GM23338 (cell line): ENCODE results near the gene ABCA6. TPM values are rescaled to one million over a fixed set of nuclear protein-coding genes. Genes with fewer than 3 reads are reported as not detected.

Source experiments
- ATAC-seq: fragments of 200-7000 bp; cut with Tn5 transposase; 3 replicates; pipeline ENCODE4 v1.9.1; 2020
- DNase-seq: peaks from one replicate; pipeline ENCODE4 v3.0.0-alpha.2; 2015; ENCODE audit warnings: low spot score
- H2AFZ ChIP-seq: fragments of 200-600 bp; sonication (generic); 2 replicates; pipeline ENCODE4 v1.8.0; 2016; ENCODE audit warnings: antibody characterized with exemption, mild to moderate bottlenecking, moderate library complexity
- H3F3A ChIP-seq: fragments of 200-600 bp; sonication (generic); replicated peaks from 2 replicates; pipeline ENCODE4 v1.8.0; 2017; ENCODE audit warnings: antibody characterized with exemption, mixed run types, low read depth
- H3K27ac ChIP-seq: fragments of 200-600 bp; sonication (generic); 2 replicates; pipeline ENCODE4 v1.6.1; 2016; ENCODE audit warnings: low read depth
- H3K27me3 ChIP-seq: fragments of 200-600 bp; sonication (generic); 2 replicates; pipeline ENCODE4 v1.8.0; 2016; ENCODE audit warnings: mild to moderate bottlenecking, mixed run types, moderate library complexity; ENCODE audit not compliant: insufficient read depth
- H3K36me3 ChIP-seq: fragments of 200-600 bp; sonication (generic); 2 replicates; pipeline ENCODE4 v1.8.0; 2016; ENCODE audit warnings: mild to moderate bottlenecking; ENCODE audit not compliant: insufficient read depth
- H3K4me1 ChIP-seq: fragments of 200-600 bp; sonication (generic); 2 replicates; pipeline ENCODE4 v1.8.0; 2016; ENCODE audit warnings: mild to moderate bottlenecking, moderate library complexity; ENCODE audit not compliant: insufficient read depth
- H3K4me2 ChIP-seq: fragments of 200-600 bp; sonication (generic); 2 replicates; pipeline ENCODE4 v1.7.1; 2017; ENCODE audit warnings: mixed run types
- H3K4me3 ChIP-seq: fragments of 200-600 bp; sonication (generic); 2 replicates; pipeline ENCODE4 v1.6.1; 2016; ENCODE audit warnings: mixed run types
- H3K79me2 ChIP-seq: fragments of 200-600 bp; sonication (generic); replicated peaks from 2 replicates; pipeline ENCODE4 v1.8.0; 2017; ENCODE audit warnings: mild to moderate bottlenecking; ENCODE audit not compliant: insufficient read depth
- H3K9me2 ChIP-seq: fragments of 200-600 bp; sonication (generic); 2 replicates; pipeline ENCODE4 v1.8.0; 2017; ENCODE audit not compliant: insufficient read depth
- H4K20me1 ChIP-seq: fragments of 200-600 bp; sonication (generic); replicated peaks from 2 replicates; pipeline ENCODE4 v1.8.0; 2017; ENCODE audit warnings: mild to moderate bottlenecking; ENCODE audit not compliant: insufficient read depth
- H3K27ac Mint-ChIP-seq: 2 replicates; pipeline ENCODE4 v1.8.0; 2020; ENCODE audit warnings: inconsistent platforms, mild to moderate bottlenecking, moderate library complexity, mixed read lengths
- H3K27me3 Mint-ChIP-seq: 3 replicates; pipeline ENCODE4 v1.8.0; 2022; ENCODE audit warnings: low read depth, mild to moderate bottlenecking, moderate library complexity, mixed read lengths, inconsistent platforms; ENCODE audit not compliant: insufficient read depth, poor library complexity
- H3K36me3 Mint-ChIP-seq: 3 replicates; pipeline ENCODE4 v1.8.0; 2021; ENCODE audit warnings: low read depth, mild to moderate bottlenecking, inconsistent platforms, moderate library complexity, mixed read lengths
- H3K4me1 Mint-ChIP-seq: 3 replicates; pipeline ENCODE4 v1.8.0; 2020; ENCODE audit warnings: mild to moderate bottlenecking, inconsistent platforms, mixed read lengths
- H3K4me3 Mint-ChIP-seq: 3 replicates; pipeline ENCODE4 v1.8.0; 2021; ENCODE audit warnings: moderate library complexity, mild to moderate bottlenecking, inconsistent platforms, mixed read lengths
- H3K9me3 Mint-ChIP-seq: 3 replicates; pipeline ENCODE4 v1.8.0; 2020; ENCODE audit warnings: moderate library complexity, mild to moderate bottlenecking, inconsistent platforms, mixed read lengths
- CREB1 ChIP-seq: fragments of 250-450 bp; sonication (Bioruptor Pico); IDR thresholded peaks from 2 replicates; pipeline ENCODE4 v1.5.0; 2020; ENCODE audit warnings: low read depth, mild to moderate bottlenecking, moderate library complexity
- EZH2 ChIP-seq: fragments of 200-600 bp; sonication (generic); IDR thresholded peaks from one replicate; pipeline ENCODE4 v1.8.0; 2017; ENCODE audit warnings: antibody characterized with exemption, mild to moderate bottlenecking, low read depth; ENCODE audit not compliant: unreplicated experiment
- EZH2phosphoT487 ChIP-seq: fragments of 200-600 bp; sonication (generic); IDR thresholded peaks from one replicate; pipeline ENCODE4 v1.8.1; 2018; ENCODE audit warnings: antibody characterized with exemption; ENCODE audit not compliant: unreplicated experiment
- JUNB ChIP-seq: IDR thresholded peaks from one replicate; pipeline ENCODE4 v1.6.1; 2016; ENCODE audit warnings: antibody characterized with exemption; ENCODE audit not compliant: unreplicated experiment
- NANOG ChIP-seq: IDR thresholded peaks from 2 replicates; pipeline ENCODE4 v1.6.1; 2016; ENCODE audit warnings: antibody characterized with exemption, borderline replicate concordance
- POLR2AphosphoS5 ChIP-seq: IDR thresholded peaks from 2 replicates; pipeline ENCODE4 v1.6.1; 2016; ENCODE audit warnings: antibody characterized with exemption, low read depth
- REST ChIP-seq: IDR thresholded peaks from one replicate; pipeline ENCODE4 v1.6.1; 2018; ENCODE audit warnings: antibody characterized with exemption; ENCODE audit not compliant: unreplicated experiment
- STAT1 ChIP-seq: IDR thresholded peaks from one replicate; pipeline ENCODE4 v1.6.1; 2016; ENCODE audit warnings: antibody characterized with exemption; ENCODE audit not compliant: unreplicated experiment
- ZNF114 ChIP-seq: fragments of 250-450 bp; sonication (Bioruptor Pico); IDR thresholded peaks from 2 replicates; pipeline ENCODE4 v1.5.0; 2020; ENCODE audit warnings: mild to moderate bottlenecking, moderate library complexity
- ZNF331 ChIP-seq: fragments of 250-450 bp; sonication (Bioruptor Pico); IDR thresholded peaks from 2 replicates; pipeline ENCODE4 v1.5.0; 2020; ENCODE audit warnings: low read depth, mild to moderate bottlenecking, moderate library complexity
- ZNF462 ChIP-seq: fragments of 250-450 bp; sonication (Bioruptor Pico); IDR thresholded peaks from 2 replicates; pipeline ENCODE4 v1.5.0; 2020; ENCODE audit warnings: mild to moderate bottlenecking, moderate library complexity
- polyA plus RNA-seq: library from polyadenylated mRNA; unstranded; fragments of >200 nt; fragmentation: Nextera tagmentation; extraction: Ambion mirVana; gene quantifications from 2 replicates; pipeline ENCODE4 v1.2.1, GENCODE V29; 2016
- total RNA-seq: library from RNA; depleted of rRNA; stranded (reverse); fragments of >200 nt; shearing (Covaris generic); gene quantifications from 2 replicates; pipeline ENCODE4 v1.2.3, GENCODE V29; 2014
- TF ChIP-seq, protein P1 (sequence below): IDR thresholded peaks from 2 replicates; pipeline ENCODE4 v1.6.1; 2016; ENCODE audit warnings: antibody characterized with exemption
- TF ChIP-seq, protein P2 (sequence below), 2 experiments: fragments of 200-600 bp in 1 of 2; sonication (generic) in 1 of 2; conservative IDR thresholded peaks; 2 replicates each; pipeline versions ENCODE4 v1.5.1 to v1.6.1; 2016 to 2017; ENCODE audit warnings: antibody characterized with exemption in 2 of 2, low read depth in 2 of 2, mild to moderate bottlenecking in 2 of 2, moderate library complexity in 1 of 2

The ABCA6 gene
- total and polyA plus RNA-seq, 2 experiments from 2014 or later, result not detected

GRCh38 chr17:69105907-69106730 lies 35.6 kb downstream of the ABCA6 start:
- no peaks in the 10 kb centered on the region for H3K4me1 Mint-ChIP-seq
- no peaks in the 10 kb centered on the region for H3K36me3 Mint-ChIP-seq
- no peak overlapping the region for H3K4me3 Mint-ChIP-seq
- Histone ChIP-seq H3K4me1 (no peaks in the 10 kb centered on the region), H3K27ac (no peak overlapping the region), H3K36me3 (no peaks in the 10 kb centered on the region), H3K27me3 (no peaks in the 10 kb centered on the region), H3F3A (no peaks in the 10 kb centered on the region), H3K4me3 (no peak overlapping the region), H3K4me2 (no peak overlapping the region), H2AFZ (no peak overlapping the region), H3K9me2 (no peaks in the 10 kb centered on the region), H4K20me1 (no peaks in the 10 kb centered on the region), H3K79me2 (no peaks in the 10 kb centered on the region)
- H3K9me3 Mint-ChIP-seq, result no peaks in the 10 kb centered on the region
- TF ChIP-seq, protein P1, sequence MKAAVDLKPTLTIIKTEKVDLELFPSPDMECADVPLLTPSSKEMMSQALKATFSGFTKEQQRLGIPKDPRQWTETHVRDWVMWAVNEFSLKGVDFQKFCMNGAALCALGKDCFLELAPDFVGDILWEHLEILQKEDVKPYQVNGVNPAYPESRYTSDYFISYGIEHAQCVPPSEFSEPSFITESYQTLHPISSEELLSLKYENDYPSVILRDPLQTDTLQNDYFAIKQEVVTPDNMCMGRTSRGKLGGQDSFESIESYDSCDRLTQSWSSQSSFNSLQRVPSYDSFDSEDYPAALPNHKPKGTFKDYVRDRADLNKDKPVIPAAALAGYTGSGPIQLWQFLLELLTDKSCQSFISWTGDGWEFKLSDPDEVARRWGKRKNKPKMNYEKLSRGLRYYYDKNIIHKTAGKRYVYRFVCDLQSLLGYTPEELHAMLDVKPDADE, result no peak
- TF ChIP-seq, protein P2, sequence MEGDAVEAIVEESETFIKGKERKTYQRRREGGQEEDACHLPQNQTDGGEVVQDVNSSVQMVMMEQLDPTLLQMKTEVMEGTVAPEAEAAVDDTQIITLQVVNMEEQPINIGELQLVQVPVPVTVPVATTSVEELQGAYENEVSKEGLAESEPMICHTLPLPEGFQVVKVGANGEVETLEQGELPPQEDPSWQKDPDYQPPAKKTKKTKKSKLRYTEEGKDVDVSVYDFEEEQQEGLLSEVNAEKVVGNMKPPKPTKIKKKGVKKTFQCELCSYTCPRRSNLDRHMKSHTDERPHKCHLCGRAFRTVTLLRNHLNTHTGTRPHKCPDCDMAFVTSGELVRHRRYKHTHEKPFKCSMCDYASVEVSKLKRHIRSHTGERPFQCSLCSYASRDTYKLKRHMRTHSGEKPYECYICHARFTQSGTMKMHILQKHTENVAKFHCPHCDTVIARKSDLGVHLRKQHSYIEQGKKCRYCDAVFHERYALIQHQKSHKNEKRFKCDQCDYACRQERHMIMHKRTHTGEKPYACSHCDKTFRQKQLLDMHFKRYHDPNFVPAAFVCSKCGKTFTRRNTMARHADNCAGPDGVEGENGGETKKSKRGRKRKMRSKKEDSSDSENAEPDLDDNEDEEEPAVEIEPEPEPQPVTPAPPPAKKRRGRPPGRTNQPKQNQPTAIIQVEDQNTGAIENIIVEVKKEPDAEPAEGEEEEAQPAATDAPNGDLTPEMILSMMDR (conservative IDR thresholded peaks at IDR 0.05; ENCODE audit: low read depth in 2 of 2), result no peak
- TF ChIP-seq NANOG (no peak), REST (no peak), EZH2phosphoT487 (no peak), STAT1 (no peak), EZH2 (no peak), POLR2AphosphoS5 (no peak), ZNF462 (CRISPR knock-in tag) (no peak), ZNF114 (CRISPR knock-in tag) (no peak), ZNF331 (CRISPR knock-in tag) (no peak), JUNB (no peak), CREB1 (CRISPR knock-in tag) (no peak)
- no peaks in the 10 kb centered on the region for H3K27me3 Mint-ChIP-seq
- no peak overlapping the region for H3K27ac Mint-ChIP-seq
- ATAC-seq (no peak), DNase-seq (no peak)
